ENCODE results near the gene AUNIP.
A peak's percentile ranks its signal among the peaks of the same experiment; 100 is the strongest.

AUNIP gene, protein sequence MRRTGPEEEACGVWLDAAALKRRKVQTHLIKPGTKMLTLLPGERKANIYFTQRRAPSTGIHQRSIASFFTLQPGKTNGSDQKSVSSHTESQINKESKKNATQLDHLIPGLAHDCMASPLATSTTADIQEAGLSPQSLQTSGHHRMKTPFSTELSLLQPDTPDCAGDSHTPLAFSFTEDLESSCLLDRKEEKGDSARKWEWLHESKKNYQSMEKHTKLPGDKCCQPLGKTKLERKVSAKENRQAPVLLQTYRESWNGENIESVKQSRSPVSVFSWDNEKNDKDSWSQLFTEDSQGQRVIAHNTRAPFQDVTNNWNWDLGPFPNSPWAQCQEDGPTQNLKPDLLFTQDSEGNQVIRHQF

DNA sequence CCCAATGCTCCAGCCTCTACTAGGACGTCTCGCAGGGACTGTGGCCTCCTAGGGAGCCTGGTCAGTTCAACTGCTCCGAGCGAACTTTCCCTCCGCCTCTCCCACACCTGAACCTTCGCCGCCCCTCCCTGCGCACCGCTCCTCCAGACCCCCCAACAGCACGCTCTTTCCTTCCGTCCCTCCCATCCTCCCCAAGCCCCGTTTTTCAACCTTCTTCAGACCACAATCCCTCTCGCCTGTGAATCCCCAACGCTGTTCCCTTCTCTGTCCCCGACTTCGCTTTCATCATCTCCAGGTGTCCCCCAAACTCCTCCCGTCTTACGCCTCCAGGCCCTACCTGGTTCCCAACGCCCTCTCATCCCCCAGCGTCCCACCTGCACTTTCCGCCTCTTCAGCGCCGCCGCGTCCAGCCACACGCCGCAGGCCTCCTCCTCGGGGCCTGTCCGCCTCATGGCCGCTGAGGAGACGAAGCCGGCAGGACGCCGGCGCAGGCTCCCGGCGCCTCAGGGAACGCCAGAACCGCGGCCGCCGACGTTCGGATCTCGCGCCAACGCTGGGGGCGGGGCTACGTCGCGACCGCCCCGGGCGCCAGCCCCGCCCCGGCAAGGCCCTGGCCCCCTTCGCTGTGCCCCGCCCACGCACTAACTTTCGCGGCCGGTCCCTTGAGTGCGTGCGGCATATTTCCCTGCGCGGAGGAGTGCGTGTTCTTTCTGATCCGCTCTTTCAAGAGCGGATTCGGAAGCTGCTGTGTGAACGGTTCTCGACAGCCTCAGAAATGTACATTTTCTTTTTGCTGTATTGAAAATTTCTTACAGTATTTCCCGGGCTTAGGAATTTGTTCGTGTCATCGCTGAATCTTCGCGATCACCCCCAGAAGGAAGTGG, at the start of gene AUNIP:
Gene AUNIP (minus strand): TSS at position 552 of the 884 bp plus-strand sequence. CDS start 100 bp downstream, at position 452.
- DNase-seq (ENCODE audit: low read depth), result peak; percentile 57

DNA sequence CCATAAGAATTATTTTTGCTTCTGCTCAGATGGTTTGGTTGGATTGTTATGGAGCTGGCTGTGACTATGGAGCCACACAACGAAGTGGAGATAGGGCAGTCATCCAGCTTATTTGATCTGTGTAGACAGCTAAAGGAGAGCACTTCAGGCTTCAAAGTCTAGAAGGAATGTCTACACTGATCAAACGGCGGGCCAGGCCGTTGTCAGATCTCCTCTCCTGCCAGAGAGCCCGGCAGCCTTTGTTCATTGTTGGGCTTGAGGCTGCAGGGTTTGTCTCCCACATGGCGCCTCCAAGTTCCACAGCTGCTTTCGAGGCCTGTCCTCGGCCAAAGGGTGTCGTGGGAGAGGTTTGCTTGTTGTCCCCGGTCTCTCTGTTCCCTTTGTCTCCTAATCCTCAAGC, 49.8 kb upstream of the AUNIP start:
- no peak for DNase-seq (ENCODE audit: low read depth)

DNA sequence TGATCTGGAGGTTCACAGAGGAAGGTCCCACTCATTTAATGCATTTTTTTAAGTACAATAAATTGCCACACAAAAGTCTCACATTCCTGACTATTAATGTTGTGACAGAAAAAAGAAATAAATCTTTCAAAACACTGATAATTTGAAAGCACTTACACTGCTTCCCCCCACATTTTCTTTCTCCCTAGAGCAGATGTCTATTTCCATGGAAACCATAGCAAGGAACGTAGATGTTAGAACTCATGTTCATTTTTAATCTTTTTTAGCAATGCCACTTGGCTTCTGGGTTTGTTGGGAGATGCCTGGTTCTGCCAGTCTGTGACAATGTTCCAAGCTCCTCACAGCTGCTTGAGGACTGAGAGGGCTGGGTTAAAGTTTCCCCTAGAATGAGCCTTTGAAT, 48.9 kb upstream of the AUNIP start:
- no peak for DNase-seq (ENCODE audit: low read depth)

DNA sequence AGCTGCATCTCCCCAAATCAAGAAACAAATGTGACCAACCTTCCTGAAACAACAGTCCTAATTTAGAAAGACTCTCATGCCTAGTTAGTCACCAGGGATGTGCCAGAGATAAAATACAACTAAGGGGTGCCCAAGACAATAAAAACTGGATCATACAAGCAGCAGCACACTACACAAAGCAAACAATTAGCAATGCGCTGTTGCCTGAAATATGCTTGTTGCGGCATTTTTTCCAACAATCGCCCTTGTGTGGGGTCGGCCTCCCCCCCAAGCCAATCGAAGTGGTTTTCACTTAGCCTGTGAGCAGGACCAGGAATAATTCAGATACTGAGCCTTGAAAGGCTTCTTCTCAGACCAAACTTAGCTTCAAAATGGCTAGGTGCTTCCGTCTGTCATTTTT, 48.3 kb upstream of the AUNIP start:
- DNase-seq (ENCODE audit: low read depth), result no peak

DNA sequence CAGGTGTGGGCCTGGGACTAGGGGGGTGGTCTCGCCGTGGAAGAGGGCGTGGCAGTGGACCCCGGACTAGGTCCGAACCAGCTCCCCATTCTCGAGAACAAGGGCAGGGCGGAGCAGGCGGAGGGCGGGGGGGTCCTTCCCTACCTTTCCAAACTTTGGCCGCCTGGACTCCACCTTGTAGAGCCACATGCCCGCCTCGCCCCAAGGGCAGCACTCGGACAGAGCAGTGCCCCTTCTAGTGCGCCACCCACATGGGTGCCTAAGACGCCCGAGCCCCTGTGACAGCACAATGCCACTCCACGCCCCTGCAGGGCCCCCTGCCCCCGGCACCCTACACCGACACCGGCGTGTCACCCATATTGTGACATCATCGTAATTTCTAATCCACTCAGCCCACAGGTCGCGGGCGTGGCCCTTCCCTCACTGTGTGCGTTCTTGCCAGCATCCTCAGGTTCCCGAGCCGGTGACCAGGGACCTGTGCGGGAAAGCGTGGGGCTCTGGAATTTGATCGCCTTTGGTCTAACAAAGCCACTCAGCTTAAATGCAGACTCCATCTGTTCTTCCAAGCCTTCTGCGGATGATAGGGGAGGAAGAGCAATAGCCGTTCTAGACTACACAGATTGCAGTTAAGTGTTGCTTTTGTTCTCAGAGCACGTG, 47.5 kb upstream of the AUNIP start:
- no peak for DNase-seq (ENCODE audit: low read depth)

DNA sequence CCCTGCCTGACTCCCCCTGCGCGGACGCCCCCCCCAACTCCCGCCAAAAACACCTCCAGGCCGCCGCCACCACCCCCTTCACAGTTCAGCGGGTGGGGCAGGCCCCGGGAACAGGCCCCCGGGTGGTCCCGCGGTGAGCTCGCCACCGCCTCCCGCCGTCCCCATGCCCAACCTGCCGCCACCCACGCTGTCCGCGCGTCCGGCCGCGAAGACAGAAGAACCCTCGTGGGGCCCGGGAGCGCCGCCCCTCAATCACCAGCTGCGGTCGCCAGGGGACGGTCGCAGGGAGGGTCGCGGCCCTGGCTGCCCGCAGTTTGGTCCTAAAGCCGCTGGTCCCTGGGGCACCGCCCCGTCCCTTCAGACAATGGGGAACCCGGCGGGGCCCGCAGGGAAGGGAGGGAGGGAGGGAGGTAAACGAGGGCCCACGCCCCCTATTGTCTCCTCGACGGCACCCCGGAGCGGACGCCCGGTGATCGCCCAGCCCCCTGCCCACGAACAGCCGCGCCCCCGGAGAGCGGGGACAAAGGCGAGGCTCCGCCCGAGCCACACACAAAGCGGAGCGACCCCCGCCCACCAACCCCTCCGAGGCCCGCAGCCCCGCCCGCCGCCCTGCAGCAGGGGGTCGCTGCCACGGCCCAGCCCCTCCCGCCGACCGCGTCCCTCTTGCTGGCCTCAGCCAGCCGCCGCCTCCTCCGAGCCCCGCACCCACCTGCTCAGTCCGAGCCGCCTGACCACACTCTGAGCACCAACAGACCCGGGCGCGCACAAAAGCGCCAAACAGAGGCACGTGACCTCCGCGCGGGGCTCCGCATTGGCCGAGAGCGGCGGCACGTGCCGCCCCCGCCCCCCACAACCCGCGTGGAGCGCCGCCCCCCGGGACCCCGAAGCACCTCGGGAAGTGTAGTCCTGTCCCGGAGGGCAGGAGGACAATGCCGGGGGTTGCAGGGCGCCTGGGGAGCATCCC, 46.7 kb upstream of the AUNIP start, which contains the start of gene STMN1:
Gene STMN1 (minus strand): TSS at position 740 of the 964 bp plus-strand sequence. CDS start 1,743 bp downstream, outside the sequence.
- DNase-seq (ENCODE audit: low read depth), result peak; percentile 66

DNA sequence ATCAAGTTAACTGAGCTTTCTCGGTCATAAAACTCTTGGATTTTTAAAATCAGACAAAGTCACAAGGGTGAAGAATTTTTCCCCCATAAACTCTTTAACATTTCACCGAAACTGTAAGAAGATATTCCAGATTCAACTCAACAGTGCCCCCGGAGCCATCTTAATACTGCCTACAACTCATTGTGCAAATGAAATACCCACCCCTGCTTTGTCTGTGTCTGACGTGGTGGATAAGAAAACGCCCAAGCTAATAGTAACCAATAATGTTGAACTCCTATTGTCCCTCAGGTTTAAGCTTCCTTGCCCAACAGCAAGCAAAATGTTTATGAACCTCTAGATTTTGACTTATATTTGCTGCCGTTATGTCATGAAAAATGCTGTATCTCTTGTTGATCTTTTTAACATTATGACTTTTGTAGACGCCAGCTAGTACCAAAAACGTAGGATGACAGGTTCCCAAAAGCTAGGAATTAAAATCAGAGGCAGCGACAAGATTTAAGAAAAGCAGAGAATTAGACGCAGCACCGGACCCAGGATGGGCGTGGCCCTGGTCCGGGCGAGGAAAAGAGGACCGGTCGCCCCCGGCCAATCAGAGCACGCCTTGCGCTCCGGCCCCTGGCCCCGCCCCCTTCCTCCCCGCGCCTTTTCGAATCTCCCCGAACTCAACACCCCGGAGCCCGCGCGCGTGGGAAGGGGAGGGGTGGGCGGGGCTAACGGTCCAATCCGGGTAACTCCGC, 45.9 kb upstream of the AUNIP start:
- DNase-seq (ENCODE audit: low read depth), result peak; percentile 69

DNA sequence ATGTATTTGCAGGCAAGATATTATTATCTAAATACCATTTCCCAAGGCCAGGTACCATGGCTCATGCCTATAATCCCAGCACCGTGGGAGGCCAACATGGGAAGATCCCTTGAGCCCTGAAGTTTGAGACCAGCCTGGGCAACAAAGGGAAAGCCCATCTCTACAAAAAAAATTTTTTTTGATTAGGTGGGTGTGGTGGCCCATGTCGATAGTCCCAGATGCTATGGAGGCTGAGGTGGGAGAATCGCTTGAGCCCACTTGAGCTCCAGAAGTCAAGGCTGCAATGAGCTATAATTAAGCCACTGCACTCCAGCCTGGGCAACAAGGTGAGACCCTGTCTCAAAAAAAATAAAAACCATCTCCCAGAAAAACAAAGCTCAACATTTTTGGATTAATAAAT, 44.7 kb upstream of the AUNIP start:
- DNase-seq (ENCODE audit: low read depth), result no peak

DNA sequence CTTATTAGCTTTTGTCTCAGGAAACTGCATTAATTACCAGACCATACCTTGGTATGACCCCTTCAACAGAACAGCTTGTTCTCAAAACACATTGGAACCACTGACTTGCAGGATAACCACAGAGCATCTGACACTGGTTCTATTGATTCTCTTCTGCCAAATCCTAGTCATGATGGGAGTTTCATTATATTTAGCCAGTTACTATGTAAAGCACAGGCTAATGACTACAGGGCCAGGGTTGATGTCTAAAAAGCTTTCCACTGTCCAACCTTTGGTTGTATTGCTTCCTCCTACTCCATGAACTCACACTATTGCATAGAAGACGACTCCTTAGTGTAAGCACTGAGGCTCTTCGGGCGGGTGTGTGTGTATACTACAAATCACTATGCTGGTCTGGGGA, 43.2 kb upstream of the AUNIP start:
- no peak for DNase-seq (ENCODE audit: low read depth)

DNA sequence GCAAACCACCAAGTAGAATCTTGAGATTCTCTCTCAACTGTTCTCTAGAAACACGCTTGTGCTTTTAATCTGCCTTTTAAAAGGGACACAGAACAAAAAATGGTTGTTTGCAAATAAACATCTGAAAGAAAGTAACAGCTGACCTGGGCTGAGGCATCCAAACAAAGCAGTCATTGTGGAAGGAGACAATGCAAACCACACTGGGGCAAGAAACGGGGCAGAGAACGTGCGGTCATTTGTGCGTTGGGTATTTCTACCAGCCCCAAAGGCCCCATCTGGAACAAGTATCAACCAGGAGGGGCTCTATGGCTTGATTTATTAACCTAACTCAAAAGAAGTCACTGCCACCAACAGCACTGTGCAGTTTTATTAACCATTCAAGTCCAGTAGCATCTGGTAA, 41.0 kb upstream of the AUNIP start:
- no peak for DNase-seq (ENCODE audit: low read depth)

DNA sequence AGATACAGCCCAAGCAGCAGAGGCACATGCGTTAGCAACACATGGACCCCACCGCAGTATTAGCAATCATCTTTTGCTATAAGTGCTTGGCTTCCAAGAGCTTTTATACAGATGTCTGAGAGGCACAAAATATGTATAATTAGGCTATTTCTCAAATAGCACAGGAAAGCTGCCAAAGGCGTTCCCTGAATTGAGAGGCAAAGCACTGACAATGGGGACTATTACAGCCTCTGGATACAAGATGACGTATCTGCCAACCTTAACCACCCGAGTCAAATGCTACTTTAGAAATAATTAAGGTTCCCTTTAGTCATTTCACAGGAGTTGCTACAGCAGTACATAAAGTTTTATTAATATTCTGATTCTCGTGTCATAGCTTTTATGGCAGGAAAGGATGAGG, 40.5 kb upstream of the AUNIP start:
- DNase-seq (ENCODE audit: low read depth), result no peak

DNA sequence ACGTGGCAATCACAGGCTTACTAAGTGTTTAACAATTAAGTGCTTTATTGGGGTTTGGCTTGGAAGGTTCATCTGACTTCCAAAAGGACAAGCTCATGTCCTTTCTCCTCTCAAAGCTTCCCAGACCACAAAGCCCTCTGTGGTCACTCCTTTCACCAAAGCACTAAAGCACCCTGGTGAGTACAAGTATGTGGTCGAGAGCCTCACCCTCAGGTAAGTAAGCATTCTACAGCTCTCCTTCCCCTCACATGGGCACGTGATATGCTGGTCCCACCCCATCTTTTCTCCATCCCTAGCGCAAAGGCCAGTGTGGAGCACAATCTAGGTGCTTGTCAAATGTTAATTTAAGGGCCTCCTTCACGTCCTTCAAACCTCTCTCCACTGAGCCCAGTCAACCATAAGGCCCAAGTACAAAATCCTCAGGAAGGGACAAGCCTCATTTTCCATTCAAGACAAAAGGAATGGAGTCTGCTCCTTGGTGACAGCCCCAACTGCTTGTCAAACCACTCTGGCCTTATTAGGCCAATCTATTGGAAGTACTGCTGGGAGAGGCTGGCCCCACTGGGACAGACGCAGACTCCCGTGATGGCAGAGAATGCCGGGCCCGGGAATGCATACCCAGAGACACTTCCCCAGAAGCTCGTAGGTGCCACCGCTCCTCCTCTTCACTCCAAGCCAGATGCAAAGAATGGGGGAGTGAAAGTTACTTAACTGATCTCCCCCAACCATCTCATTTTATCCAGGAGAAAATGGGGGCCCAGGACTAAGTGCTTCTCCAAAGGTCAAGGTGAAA, 39.2 kb upstream of the AUNIP start:
- no peak for DNase-seq (ENCODE audit: low read depth)

DNA sequence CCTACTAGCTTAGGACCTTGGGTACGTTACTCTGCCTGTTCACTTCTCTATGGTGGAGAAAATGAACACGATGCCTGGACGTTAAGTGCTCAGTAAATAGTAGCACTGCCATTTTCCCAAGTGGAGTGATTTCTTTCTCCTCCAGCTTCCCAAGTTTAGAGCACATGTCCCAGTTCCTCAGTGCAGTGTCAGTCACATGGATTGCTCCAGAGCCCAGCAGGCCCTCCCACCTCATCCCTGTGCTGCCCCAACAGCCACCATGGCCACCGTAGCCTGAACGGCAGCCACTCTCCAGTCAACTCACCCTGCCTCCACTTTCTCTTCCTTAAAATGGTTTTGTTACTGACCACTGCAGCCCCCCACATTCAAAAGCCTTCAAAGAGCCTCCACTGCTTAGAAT, 38.5 kb upstream of the AUNIP start:
- DNase-seq (ENCODE audit: low read depth), result no peak

DNA sequence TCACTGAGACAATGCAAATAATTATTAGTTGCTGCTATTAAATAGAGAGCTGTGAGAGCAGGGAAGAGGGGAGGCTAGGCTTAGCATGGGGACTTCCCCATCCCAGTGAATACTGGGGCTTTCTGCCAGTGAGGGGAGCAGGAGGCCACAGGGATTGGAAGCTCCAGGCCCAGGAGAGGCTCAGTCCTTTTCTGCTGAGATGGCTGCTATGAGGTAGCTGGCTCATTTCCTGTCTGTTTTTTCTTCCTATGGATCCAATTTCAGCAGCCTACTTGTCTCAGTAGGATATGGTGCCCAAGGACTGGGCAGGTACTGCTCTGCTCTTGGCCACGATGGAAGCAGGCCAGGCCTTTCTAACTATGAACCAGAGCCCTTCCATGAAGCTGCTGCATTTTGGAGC, 37.0 kb upstream of the AUNIP start:
- no peak for DNase-seq (ENCODE audit: low read depth)

DNA sequence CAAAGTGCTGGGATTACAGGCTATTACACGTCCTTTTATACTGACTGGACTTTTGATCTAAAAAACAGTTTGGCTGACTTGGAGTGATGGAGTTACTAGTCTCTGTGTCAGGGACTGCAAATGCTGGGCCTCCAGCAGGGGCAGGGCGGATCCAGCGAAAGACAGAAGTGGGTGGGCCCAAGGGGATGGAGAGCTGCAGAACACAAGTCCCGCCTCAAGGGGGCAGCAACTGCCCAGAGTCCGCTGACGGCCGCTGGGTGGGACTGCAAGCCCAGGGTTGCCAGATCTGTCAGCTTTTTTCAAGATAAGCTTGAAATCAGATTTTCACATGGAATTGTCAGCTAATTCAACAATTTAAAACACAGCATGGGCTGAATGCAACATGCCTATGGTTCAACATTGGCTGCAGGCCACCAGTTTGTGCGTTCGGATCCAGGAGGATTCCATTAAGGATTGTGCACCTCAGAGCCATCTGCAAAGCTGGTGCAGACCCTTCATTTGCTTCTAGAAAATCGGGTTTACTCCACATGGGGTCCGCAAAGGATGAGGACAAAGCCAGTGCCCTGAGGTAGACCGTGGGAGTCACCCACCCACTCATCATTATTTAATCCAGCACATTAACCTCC, 36.2 kb upstream of the AUNIP start:
- no peak for DNase-seq (ENCODE audit: low read depth)

DNA sequence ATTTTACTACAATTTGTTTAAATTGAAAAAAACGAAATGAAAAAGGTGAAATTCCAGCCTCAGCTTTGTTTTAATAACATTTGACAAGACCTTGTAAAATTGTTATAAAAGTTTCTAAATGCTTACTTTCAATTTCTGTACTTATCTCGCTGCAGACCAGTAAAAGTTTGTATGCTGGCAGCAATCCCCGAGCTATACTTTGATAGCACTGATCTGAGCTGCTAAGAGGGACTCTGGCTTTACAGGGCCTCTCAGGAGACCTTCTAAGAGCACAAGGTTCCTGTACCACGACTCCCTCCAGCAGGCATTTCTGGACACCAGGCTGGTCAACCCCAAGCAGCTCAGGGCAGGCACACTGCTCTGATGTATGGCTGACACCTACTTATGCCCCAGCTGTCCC, 33.9 kb upstream of the AUNIP start:
- DNase-seq (ENCODE audit: low read depth), result no peak

DNA sequence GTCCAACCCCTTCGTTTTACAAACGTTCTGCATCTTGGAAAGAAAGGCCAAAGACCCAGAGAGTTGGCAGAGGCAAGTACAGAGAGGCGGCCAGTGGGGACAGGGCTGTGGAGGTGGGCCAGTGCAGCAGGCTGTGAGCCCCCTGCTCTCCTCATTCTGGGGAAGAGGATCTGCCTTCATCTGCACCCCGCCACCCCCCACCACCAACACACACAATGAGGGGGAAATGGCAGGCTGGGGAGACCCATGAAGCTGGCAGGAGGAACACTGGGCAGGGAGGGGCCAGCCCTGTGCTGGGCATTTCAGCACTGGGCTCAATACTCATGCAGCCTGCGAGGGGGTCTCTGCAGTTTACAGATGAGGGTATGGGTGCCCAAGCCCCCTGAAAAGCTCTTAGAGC, 32.3 kb upstream of the AUNIP start:
- no peak for DNase-seq (ENCODE audit: low read depth)

DNA sequence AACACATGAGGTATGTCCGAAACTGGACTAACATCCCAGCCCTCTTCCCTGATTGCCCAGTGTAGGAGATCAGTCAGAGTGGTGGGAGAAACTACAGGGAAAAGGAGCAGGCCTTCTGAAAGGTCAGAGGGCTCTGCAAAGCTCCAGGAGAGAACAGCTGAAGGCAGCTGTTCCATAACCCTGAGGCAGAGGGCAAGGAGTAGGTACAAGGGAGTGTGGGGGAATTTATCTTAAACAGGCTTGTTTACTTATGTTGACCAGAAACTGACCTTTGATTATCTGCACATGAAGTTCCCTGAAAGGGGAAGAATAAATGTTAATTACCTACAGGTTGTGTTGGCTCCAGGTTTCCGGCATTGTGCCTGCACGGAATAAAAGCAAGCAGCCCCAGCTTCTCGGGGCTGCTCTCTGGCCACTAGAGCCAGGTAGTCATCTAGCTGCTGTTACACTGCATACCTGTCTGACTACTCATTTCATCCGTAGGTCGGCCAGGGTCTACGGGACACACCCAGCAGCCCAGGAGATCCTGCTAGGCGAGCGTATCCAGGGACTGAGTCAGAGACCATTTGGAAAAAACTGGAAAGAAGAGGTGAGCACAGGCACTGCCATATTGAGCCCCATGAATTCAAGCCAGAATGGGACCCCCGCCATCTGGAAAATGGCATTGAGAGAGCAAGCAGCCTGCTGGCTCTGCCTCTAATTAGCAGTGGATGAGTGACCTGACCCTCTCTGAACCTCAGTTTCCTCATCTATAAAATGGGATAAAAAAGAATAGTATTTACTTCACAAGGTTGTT, 31.2 kb upstream of the AUNIP start:
- DNase-seq (ENCODE audit: low read depth), result no peak

DNA sequence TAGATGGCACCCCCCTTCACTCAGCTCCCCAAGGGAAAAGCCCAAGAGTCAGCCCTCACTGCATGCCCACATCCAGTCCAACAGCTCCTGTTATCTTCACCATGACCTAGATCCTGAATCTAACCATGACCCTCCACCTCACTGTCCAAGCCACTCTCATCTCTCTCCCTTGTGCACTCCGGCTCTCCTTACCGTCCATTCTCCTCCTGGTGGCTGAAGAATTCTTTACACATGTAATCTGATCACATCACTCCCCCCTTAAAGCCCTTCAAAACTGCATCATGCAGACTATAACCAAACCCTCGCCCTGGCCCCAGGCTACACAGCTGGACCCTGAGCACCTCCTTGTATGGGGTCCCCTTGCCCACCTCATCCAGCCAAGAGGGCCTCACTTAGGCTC, 30.2 kb upstream of the AUNIP start:
- no peak for DNase-seq (ENCODE audit: low read depth)
